Astrocyte of the cerebellum (primary cell): ENCODE measurements around the gene UBE2H.
"Not testable (repeated sequence)": the region's sequence is repeated elsewhere in the genome, so short reads cannot be mapped to it uniquely, and the experiment has no call there.

ENCODE experiments used
- DNase-seq: peaks from one replicate; pipeline ENCODE4 v3.0.0-alpha.2; 2011; ENCODE audit warnings: low read depth
- H3K4me3 ChIP-seq: 2 replicates; pipeline ENCODE4 v1.5.1; 2011; ENCODE audit warnings: mild to moderate bottlenecking, low read depth, low read length, moderate library complexity
- in situ Hi-C: cut with HindIII; loops from 2 replicates; pipeline ENCODE4 v1.10.0; 2017; ENCODE audit warnings: low sequenced_read_pairs
- TF ChIP-seq, protein P1 (sequence below): IDR thresholded peaks from 2 replicates; pipeline ENCODE4 v1.5.1; 2012; ENCODE audit warnings: low read length, low read depth, moderate library complexity, mild to moderate bottlenecking; ENCODE audit errors: missing control alignments

UBE2H gene

DNA sequence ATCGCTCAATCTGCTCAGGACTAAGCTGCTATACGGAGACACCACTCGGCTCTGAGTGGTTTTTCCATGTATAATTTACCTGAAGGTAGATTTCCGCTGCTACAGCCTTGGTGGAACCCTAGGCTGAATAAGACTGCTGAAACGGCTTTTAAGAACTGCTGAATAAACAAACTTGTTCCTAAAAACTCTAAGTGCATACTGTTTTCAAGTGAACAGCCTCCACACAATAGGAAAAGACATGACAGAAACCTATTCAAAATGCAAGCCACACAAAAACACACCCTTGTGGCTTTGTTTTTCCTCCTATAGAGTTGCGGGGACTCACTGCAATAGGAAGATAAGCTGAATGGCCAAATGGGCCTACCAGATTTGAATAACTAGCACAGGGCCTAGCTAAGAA, 117.2 kb downstream of the UBE2H start:
- TF ChIP-seq, protein P1, sequence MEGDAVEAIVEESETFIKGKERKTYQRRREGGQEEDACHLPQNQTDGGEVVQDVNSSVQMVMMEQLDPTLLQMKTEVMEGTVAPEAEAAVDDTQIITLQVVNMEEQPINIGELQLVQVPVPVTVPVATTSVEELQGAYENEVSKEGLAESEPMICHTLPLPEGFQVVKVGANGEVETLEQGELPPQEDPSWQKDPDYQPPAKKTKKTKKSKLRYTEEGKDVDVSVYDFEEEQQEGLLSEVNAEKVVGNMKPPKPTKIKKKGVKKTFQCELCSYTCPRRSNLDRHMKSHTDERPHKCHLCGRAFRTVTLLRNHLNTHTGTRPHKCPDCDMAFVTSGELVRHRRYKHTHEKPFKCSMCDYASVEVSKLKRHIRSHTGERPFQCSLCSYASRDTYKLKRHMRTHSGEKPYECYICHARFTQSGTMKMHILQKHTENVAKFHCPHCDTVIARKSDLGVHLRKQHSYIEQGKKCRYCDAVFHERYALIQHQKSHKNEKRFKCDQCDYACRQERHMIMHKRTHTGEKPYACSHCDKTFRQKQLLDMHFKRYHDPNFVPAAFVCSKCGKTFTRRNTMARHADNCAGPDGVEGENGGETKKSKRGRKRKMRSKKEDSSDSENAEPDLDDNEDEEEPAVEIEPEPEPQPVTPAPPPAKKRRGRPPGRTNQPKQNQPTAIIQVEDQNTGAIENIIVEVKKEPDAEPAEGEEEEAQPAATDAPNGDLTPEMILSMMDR, result no peak
- H3K4me3 ChIP-seq, result no peak overlapping the region
- in situ Hi-C loops, result no loop called here
- DNase-seq, result no peak

DNA sequence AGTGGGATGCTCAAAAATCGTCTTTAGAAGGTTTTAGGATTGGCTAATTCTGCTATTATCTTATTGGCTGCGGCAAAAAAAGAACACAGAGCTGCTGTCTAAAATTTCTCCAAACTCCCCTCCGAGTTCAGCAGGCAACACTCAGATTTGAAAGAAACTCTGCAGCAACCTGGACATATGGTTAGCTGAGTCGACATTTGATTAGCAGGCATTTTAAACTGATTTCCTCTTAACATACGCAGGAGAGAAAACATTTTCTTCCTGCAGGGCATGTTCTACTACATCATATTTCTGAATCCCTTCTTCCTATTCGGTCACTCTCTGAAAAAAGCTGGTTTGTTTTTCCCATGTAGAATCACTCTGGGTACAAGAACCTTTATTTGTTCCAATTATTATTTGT, 119.4 kb downstream of the UBE2H start:
- H3K4me3 ChIP-seq, in situ Hi-C loops, DNase-seq: not testable (repeated sequence)

DNA sequence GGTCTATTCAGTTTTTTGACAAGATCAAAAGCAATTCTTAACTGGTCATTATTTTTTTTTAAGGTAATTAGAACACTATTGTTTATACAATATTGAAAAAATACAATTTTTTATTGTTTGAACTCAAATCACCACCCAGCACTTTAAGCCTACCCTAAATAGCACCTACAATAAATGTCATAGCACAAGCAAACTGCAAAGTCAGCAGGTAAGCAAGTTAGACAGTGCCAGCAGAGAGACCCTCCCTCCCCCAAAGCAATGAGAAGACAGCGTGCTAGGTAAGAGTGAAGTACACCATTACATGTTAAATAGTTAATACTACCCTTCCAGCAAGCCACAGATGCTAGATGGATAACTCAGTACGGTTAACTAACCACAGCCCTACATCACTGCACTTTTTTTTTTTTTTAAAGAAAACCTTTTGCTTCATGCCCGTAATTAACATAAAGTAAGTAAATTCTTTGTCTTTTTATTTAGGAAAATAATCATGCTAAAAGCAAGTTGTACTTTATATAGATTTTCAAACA, 120.0 kb downstream of the UBE2H start:
- H3K4me3 ChIP-seq, result no peak overlapping the region
- TF ChIP-seq, protein P1, result no peak

DNA sequence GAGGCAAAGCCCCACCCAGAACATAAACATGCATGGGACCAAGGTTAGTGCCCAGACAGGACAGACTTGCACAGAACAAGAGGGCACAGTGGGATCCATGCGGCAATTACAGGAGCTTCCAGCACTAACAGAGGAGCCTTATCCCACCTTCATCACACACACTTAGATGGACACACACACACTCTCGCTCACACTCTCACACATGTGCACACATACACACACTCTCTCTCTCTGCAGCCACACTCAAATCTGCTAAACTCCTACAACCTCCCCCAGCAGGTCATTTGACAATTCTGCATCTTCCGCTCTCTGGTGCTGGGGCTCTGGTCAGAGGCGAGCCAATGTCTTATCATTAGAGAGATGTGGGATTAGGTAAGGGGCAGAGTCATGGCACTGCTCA, 120.5 kb downstream of the UBE2H start:
- TF ChIP-seq, protein P1, result no peak
- H3K4me3 ChIP-seq, result no peak overlapping the region
- DNase-seq, result no peak
- in situ Hi-C loops, result no loop called here

More for the DNA sequence above, 120.0 kb downstream of the UBE2H start:
- in situ Hi-C loops, result no loop called here
- DNase-seq, result no peak

DNA sequence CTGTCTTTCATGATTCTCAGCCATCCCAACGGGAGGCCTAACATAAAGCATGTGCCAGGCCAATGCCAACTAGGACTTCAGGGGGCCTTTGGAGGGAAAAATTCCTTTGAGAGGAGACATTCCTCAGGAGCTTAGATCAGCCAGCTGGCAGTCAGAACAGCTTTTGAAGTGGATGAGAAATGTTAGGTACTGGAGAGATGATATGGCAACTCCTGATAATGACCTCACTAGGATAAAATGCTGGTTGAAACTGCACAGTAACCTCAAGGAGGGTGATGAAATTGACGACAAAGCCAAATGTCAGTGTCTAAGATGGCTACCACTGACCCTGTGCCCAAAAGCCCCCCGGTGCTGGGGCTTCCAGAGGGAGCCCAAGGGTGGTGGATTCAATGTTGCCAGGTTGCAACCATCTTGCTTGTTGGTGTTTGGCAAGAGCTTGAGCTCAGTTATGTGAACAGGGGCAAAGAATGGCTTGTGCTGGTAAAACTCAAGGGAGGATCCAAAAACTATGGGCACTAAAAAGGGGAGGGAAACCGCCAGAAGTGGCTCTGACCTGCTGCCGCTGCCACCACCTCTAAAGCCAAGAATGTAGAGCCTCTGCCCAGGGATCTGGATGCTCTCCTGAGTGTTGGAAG, 121.2 kb downstream of the UBE2H start:
- TF ChIP-seq, protein P1, result no peak
- H3K4me3 ChIP-seq, result no peak overlapping the region
- peak; percentile 90 for DNase-seq
- in situ Hi-C loops, result no loop called here

DNA sequence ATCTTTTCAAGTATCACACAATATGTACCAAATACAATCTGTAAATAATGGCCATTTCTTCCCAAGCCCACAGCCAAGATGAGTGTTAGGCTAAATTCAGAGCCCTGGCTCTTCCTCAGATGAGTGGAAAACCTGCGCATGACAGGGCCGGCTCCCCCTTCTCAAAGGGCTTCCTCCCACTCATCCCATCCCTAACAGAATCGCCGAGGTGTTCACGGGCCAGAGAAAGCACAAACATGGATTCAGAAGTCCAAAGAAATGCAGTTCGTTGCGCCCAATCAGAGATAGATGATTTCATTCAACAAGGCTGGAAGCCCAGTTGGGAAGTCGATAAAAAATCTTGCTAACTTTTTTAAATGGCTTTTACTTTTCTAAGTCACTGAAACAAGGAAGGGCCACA, 121.8 kb downstream of the UBE2H start:
- in situ Hi-C loops, result no loop called here
- no peak for DNase-seq
- TF ChIP-seq, protein P1, result no peak
- no peak overlapping the region for H3K4me3 ChIP-seq

DNA sequence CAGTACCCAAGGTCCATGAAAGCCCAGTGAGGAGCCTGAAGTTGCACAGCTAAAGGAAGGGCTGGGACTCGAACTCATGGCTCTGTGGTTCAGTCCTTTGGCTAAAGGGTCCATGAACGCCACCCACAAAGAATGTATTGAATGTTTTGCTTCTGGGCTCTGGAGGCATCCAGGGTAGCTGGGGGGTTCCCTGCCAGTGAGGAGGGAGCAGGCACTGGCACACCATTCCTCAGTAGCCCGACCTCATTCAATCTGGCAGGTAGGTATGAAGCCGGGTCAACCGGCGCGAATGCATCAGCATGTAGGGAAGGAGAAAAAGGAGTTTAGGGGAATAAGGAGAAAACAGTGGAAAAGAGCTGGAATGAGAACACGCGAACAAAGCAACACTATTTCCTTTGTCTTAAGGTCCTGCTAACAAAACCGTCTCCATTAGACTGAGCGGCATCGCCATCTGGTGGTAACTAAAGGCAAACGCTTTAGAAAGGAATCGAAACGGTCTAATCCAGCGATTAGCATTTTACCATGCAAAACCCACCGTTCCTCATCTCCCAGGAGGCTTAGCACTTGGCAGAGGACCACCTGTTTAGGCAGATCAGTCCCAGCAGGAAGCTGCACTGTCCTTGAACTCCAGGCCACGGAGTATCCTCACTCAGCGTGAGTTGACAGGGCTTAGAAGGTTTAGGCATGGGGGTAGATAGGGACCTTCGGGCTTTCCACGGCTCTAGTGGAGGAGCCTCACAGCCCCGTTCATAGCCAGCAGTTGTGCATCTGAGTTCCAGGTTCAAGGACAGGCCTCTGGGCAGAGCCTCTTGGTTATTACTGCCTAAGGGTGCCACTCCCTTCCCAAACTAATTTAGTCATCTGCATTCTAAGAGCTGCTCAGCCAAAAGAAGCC, 122.8 kb downstream of the UBE2H start:
- no peak overlapping the region for H3K4me3 ChIP-seq
- TF ChIP-seq, protein P1, result peak; percentile 87
- DNase-seq, result peak; percentile 82
- in situ Hi-C loops, result no loop called here
